ENCODE results near the gene CACNA1F. TPM values are rescaled to one million over a fixed set of nuclear protein-coding genes. Genes with fewer than 3 reads are reported as not detected.

The CACNA1F gene
- polyA plus RNA-seq, 5 donors: 0.09 to 0.66 (median 0.45) TPM

GRCh38 chrX:49230500-49231232 is 2.5 kb downstream of the CACNA1F start:
- DNase-seq: peak in 1 of 2 donors; percentile 3

- no peak for DNase-seq
Observed at GRCh38 chrX:49228185-49228584, 5.0 kb downstream of the CACNA1F start.

- DNase-seq: no peak
Observed at GRCh38 chrX:49227726-49228125, 5.4 kb downstream of the CACNA1F start.

GRCh38 chrX:49226946-49227345 is 6.2 kb downstream of the CACNA1F start:
- no peak for DNase-seq

GRCh38 chrX:49225858-49226257 is 7.3 kb downstream of the CACNA1F start:
- DNase-seq: no peak

GRCh38 chrX:49221868-49222267 is 11.3 kb downstream of the CACNA1F start:
- no peak for DNase-seq

- DNase-seq: no peak
Observed at GRCh38 chrX:49220100-49220499, 13.0 kb downstream of the CACNA1F start.

GRCh38 chrX:49214996-49215526 is 18.1 kb downstream of the CACNA1F start:
- no peak for DNase-seq

GRCh38 chrX:49214416-49214815 is 18.7 kb downstream of the CACNA1F start:
- DNase-seq: no peak

- no peak for DNase-seq
Observed at GRCh38 chrX:49212861-49213260, 20.3 kb downstream of the CACNA1F start.

GRCh38 chrX:49212209-49212608 is 20.9 kb downstream of the CACNA1F start:
- no peak for DNase-seq

- DNase-seq: no peak
Observed at GRCh38 chrX:49211074-49211473, 22.1 kb downstream of the CACNA1F start.

GRCh38 chrX:49210406-49210805 is 22.7 kb downstream of the CACNA1F start:
- DNase-seq: no peak

- no peak for DNase-seq
Observed at GRCh38 chrX:49209434-49210251, 23.5 kb downstream of the CACNA1F start.

GRCh38 chrX:49208399-49208798 is 24.7 kb downstream of the CACNA1F start:
- DNase-seq: no peak

- DNase-seq: no peak
Observed at GRCh38 chrX:49206543-49206942, 26.6 kb downstream of the CACNA1F start.

GRCh38 chrX:49205443-49205842 is 27.7 kb downstream of the CACNA1F start:
- DNase-seq: no peak

GRCh38 chrX:49204709-49205108 is 28.4 kb downstream of the CACNA1F start:
- no peak for DNase-seq

GRCh38 chrX:49204017-49204416 is 29.1 kb downstream of the CACNA1F start:
- no peak for DNase-seq

GRCh38 chrX:49203536-49203935 is 29.6 kb downstream of the CACNA1F start:
- no peak for DNase-seq

- DNase-seq: no peak
Observed at GRCh38 chrX:49202022-49202421, 31.1 kb downstream of the CACNA1F start.

GRCh38 chrX:49199906-49200771 is 33.0 kb downstream of the CACNA1F start, which contains the start of gene SYP:
Gene SYP (minus strand): TSS chrX:49200193. CDS start chrX:49200186, 7 bp downstream.
- peak; percentile 74 to 81 for DNase-seq

Measured in right lung (tissue), 5 donors.